Muscle layer of duodenum (tissue), 2 donors: Measurements from ENCODE around the gene MICAL3.
A peak's percentile ranks its signal among the peaks of the same experiment; 100 is the strongest.
"Not testable (repeated sequence)": the region's sequence is repeated elsewhere in the genome, so short reads cannot be mapped to it uniquely, and the experiment has no call there.

Source experiments
- H3K27ac ChIP-seq: one replicate; pipeline ENCODE4 v1.7.0; 2013; ENCODE audit warnings: mild to moderate bottlenecking, low read length
- H3K27me3 ChIP-seq: one replicate; pipeline ENCODE4 v1.7.0; 2013; ENCODE audit warnings: low read depth, mild to moderate bottlenecking, control low read depth, low read length
- H3K36me3 ChIP-seq, 2 donors: one replicate each; pipeline ENCODE4 v1.7.0; 2013; ENCODE audit warnings: low read length in 2 of 2, control low read depth in 1 of 2, mild to moderate bottlenecking in 1 of 2; ENCODE audit not compliant: insufficient read depth in 2 of 2, control insufficient read depth in 1 of 2
- H3K4me1 ChIP-seq, 2 donors: one replicate each; pipeline ENCODE4 v1.7.0; 2013; ENCODE audit warnings: low read length in 2 of 2, mild to moderate bottlenecking in 2 of 2, control low read depth in 1 of 2, moderate library complexity in 1 of 2; ENCODE audit not compliant: insufficient read depth in 2 of 2, control insufficient read depth in 1 of 2
- H3K4me3 ChIP-seq, 2 donors: one replicate each; pipeline ENCODE4 v1.7.0; 2013; ENCODE audit warnings: low read length in 2 of 2, low read depth in 1 of 2, mild to moderate bottlenecking in 1 of 2
- H3K9me3 ChIP-seq, 2 donors: one replicate each; pipeline ENCODE4 v1.7.0; 2013; ENCODE audit warnings: low read length in 2 of 2, control low read depth in 1 of 2, mild to moderate bottlenecking in 1 of 2; ENCODE audit not compliant: control insufficient read depth in 1 of 2
- donor health status: healthy.

MICAL3 gene

GRCh38 chr22:18067548-18068341, 43.4 kb upstream of the MICAL3 start:
- no peaks in the 10 kb centered on the region for H3K27me3 ChIP-seq
- no peaks in the 10 kb centered on the region for H3K9me3 ChIP-seq
- H3K36me3 ChIP-seq = no peaks in the 10 kb centered on the region
- H3K4me1 ChIP-seq = peaks cover 0 to 3% of the 10 kb centered on the region in 2 donors
- H3K4me3 ChIP-seq = peak overlapping the region in 1 of 2 donors; percentile 22
- peak overlapping the region; percentile 89 for H3K27ac ChIP-seq

- H3K27ac ChIP-seq = peak overlapping the region; percentile 89
- peak overlapping the region in 1 of 2 donors; percentile 22 for H3K4me3 ChIP-seq
- H3K4me1 ChIP-seq = peaks cover 0 to 3% of the 10 kb centered on the region in 2 donors
- H3K9me3 ChIP-seq = no peaks in the 10 kb centered on the region
- H3K27me3 ChIP-seq = no peaks in the 10 kb centered on the region
- H3K36me3 ChIP-seq = no peaks in the 10 kb centered on the region
Measured at GRCh38 chr22:18067121-18067520, 42.8 kb upstream of the MICAL3 start.

GRCh38 chr22:18066181-18066859, 42.0 kb upstream of the MICAL3 start:
- H3K36me3 ChIP-seq = no peaks in the 10 kb centered on the region
- H3K27ac ChIP-seq = peak overlapping the region; percentile 36
- H3K4me1 ChIP-seq = peaks cover 0 to 3% of the 10 kb centered on the region in 2 donors
- H3K9me3 ChIP-seq = no peaks in the 10 kb centered on the region
- no peak overlapping the region for H3K4me3 ChIP-seq
- H3K27me3 ChIP-seq = no peaks in the 10 kb centered on the region

DNA sequence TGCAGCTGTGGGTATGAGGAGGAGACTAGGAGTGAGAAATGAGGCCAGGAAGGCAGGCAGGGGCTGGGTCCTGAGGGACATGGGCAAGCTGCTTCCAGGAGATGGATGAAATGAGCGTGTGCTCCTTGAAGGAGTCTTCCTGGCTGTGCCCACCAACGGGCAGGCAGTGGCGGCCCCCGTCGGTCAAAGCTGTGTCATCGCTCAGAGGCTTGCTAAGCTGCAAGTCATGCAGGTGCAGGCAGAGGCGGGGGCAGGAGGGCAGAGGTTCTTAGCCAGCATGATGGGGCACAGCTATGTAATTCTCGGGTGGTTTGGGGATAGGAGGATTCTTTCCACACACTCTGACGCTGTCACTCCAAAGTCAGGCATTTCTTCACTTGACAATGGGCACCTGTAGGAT, 40.9 kb upstream of the MICAL3 start:
- Histone ChIP-seq H3K4me3 (no peak overlapping the region), H3K27me3 (no peaks in the 10 kb centered on the region), H3K36me3 (no peaks in the 10 kb centered on the region), H3K4me1 (peaks cover 0 to 3% of the 10 kb centered on the region in 2 donors), H3K9me3 (no peaks in the 10 kb centered on the region), H3K27ac (no peak overlapping the region)

DNA sequence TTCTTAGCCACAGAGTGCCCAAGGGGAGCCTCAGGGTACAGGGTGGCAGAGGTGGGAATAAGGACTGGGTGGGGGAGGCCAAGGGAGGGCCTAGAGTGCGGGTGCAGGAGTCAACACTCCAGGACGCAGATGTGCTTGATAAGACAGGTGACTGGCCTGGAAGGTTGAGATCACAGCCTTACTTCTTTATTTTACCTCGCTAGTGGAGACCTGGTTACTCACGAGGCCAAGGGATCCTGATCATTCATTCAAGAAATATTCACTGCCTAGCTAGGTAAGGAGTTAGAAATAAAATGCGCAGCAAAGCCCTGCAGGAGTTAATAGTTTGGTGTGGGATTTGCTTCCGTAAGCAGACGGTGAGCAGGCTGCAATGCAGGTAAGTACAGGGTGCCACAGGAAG, 40.3 kb upstream of the MICAL3 start:
- no peaks in the 10 kb centered on the region for H3K27me3 ChIP-seq
- no peaks in the 10 kb centered on the region for H3K36me3 ChIP-seq
- no peak overlapping the region for H3K4me3 ChIP-seq
- no peak overlapping the region for H3K27ac ChIP-seq
- H3K4me1 ChIP-seq = peaks cover 0 to 3% of the 10 kb centered on the region in 2 donors
- H3K9me3 ChIP-seq = no peaks in the 10 kb centered on the region

- not testable (repeated sequence) for H3K27me3 ChIP-seq, H3K9me3 ChIP-seq, H3K4me1 ChIP-seq, H3K4me3 ChIP-seq, H3K36me3 ChIP-seq, H3K27ac ChIP-seq
Measured at GRCh38 chr22:18063715-18064114, 39.4 kb upstream of the MICAL3 start.

- Histone ChIP-seq H3K4me3 (no peak overlapping the region), H3K4me1 (peaks cover 0 to 3% of the 10 kb centered on the region in 2 donors), H3K27me3 (no peaks in the 10 kb centered on the region), H3K27ac (no peak overlapping the region), H3K36me3 (no peaks in the 10 kb centered on the region), H3K9me3 (no peaks in the 10 kb centered on the region)
Measured at GRCh38 chr22:18063306-18063705, 38.9 kb upstream of the MICAL3 start.

DNA sequence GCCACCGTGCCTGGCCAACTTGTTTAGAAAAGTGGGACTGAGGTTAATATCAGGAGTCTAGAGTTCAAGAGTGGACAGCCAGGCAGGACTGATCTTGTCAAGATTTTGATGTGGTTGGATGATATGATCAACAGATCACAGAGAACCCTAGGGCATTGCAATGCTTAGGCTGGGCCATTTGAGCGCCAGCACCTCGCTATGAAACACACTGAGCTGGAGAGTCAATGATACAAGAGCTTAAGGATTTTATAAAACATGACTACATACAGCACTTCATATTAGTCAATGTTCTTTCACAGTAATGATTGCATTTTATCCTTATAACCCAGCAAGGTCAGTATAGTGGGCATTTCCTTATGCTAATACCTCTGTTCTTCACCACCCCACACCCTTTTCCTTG, 38.1 kb upstream of the MICAL3 start:
- H3K4me3 ChIP-seq = no peak overlapping the region
- H3K27ac ChIP-seq = no peak overlapping the region
- H3K36me3 ChIP-seq = no peaks in the 10 kb centered on the region
- no peaks in the 10 kb centered on the region for H3K27me3 ChIP-seq
- peaks cover 0 to 5% of the 10 kb centered on the region in 2 donors for H3K4me1 ChIP-seq
- no peaks in the 10 kb centered on the region for H3K9me3 ChIP-seq

- H3K27ac ChIP-seq = peak overlapping the region; percentile 48
- H3K4me1 ChIP-seq = peaks cover 9 to 11% of the 10 kb centered on the region in 2 donors
- H3K4me3 ChIP-seq = no peak overlapping the region
Measured at GRCh38 chr22:18060646-18061620, 36.6 kb upstream of the MICAL3 start.

DNA sequence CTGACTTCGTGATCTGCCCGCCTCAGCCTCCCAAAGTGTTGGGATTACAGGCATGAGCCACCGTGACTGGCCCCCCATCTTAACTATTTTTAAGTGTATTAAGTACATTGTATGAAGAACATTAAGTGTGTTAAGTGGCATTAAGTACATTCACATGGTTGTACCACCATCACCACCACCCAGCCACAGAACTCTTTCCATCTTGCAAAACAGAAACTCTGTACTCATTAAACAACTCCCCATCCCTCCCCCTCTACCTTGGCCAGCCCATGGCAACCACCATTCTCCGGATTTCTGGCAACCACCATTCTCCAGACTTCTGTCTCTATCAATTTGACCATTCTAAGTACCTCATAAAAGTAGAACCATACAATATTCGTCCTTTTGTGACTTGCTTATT, 35.6 kb upstream of the MICAL3 start:
- Histone ChIP-seq H3K27me3 (no peaks in the 10 kb centered on the region), H3K4me1 (peaks cover 11 to 12% of the 10 kb centered on the region in 2 donors), H3K36me3 (no peaks in the 10 kb centered on the region), H3K27ac (no peak overlapping the region), H3K4me3 (no peak overlapping the region), H3K9me3 (no peaks in the 10 kb centered on the region)

More at GRCh38 chr22:18060646-18061620, 36.6 kb upstream of the MICAL3 start:
- no peaks in the 10 kb centered on the region for H3K36me3 ChIP-seq
- no peaks in the 10 kb centered on the region for H3K9me3 ChIP-seq
- H3K27me3 ChIP-seq = no peaks in the 10 kb centered on the region

GRCh38 chr22:18059473-18059872, 35.1 kb upstream of the MICAL3 start:
- peaks cover 11 to 12% of the 10 kb centered on the region in 2 donors for H3K4me1 ChIP-seq
- H3K27me3 ChIP-seq = no peaks in the 10 kb centered on the region
- no peak overlapping the region for H3K27ac ChIP-seq
- no peaks in the 10 kb centered on the region for H3K36me3 ChIP-seq
- no peak overlapping the region for H3K4me3 ChIP-seq
- no peaks in the 10 kb centered on the region for H3K9me3 ChIP-seq
